ENCODE results near the gene HOXA5.

Gene HOXA5

GRCh38 chr7:27092819-27093110 is 50.7 kb downstream of the HOXA5 start:
- DNase-seq (ENCODE audit: insufficient read length, low spot score) = no peak
- FAIRE-seq = no peak
- TF ChIP-seq PAX5 (IDR thresholded peaks at IDR 0.05; ENCODE audit: insufficient read depth, low read length, severe bottlenecking) (no peak), SPI1 (IDR thresholded peaks at IDR 0.05; ENCODE audit: low read depth, low read length) (no peak), POU2F2 (IDR thresholded peaks at IDR 0.05; ENCODE audit: low read depth, low read length) (no peak), TAF1 (IDR thresholded peaks at IDR 0.05; ENCODE audit: low read depth, low read length) (no peak), POLR2AphosphoS5 (IDR thresholded peaks at IDR 0.05; ENCODE audit: low read depth, low read length) (no peak), POLR2A (IDR thresholded peaks at IDR 0.05; ENCODE audit: low read depth, low read length) (no peak)

GRCh38 chr7:27091941-27092818 is 51.3 kb downstream of the HOXA5 start:
- no peak for TF ChIP-seq POLR2AphosphoS5 (IDR thresholded peaks at IDR 0.05; ENCODE audit: low read depth, low read length)
- no peak for TF ChIP-seq SPI1 (IDR thresholded peaks at IDR 0.05; ENCODE audit: low read depth, low read length)
- no peak for TF ChIP-seq PAX5 (IDR thresholded peaks at IDR 0.05; ENCODE audit: insufficient read depth, low read length, severe bottlenecking)
- no peak for TF ChIP-seq TAF1 (IDR thresholded peaks at IDR 0.05; ENCODE audit: low read depth, low read length)
- TF ChIP-seq POU2F2 (IDR thresholded peaks at IDR 0.05; ENCODE audit: low read depth, low read length) = no peak
- TF ChIP-seq POLR2A (IDR thresholded peaks at IDR 0.05; ENCODE audit: low read depth, low read length) = no peak
- DNase-seq (ENCODE audit: insufficient read length, low spot score) (no peak), FAIRE-seq (no peak)

- TF ChIP-seq PAX5 (IDR thresholded peaks at IDR 0.05; ENCODE audit: insufficient read depth, low read length, severe bottlenecking) (no peak), POLR2A (IDR thresholded peaks at IDR 0.05; ENCODE audit: low read depth, low read length) (no peak), SPI1 (IDR thresholded peaks at IDR 0.05; ENCODE audit: low read depth, low read length) (no peak), POLR2AphosphoS5 (IDR thresholded peaks at IDR 0.05; ENCODE audit: low read depth, low read length) (no peak), TAF1 (IDR thresholded peaks at IDR 0.05; ENCODE audit: low read depth, low read length) (no peak), POU2F2 (IDR thresholded peaks at IDR 0.05; ENCODE audit: low read depth, low read length) (no peak)
- DNase-seq (ENCODE audit: insufficient read length, low spot score) (no peak), FAIRE-seq (no peak)
Measured at GRCh38 chr7:27091105-27091504, 52.4 kb downstream of the HOXA5 start.

Data from GM12891 (cell line).